ENCODE measurements around the gene CAMTA1.

Gene CAMTA1

GRCh38 chr1:6935911-6936690 lies 150.8 kb downstream of the CAMTA1 start:
- DNase-seq: no peak

DNA sequence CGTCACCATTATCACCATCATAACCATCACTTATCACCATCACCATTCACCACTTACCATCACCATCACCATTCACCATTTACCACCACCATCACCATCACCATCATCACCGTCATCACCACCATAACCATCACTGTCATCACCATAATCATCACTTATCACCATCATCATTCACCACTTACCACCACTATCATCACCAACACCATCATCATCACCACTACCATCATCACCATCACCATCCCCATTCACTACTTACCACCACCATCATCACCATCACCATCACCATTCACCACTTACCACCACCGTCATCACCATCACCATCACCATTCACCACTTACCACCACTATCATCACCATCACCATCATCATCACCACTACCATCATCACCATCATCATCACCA lies 151.8 kb downstream of the CAMTA1 start:
- DNase-seq: no peak

GRCh38 chr1:6939363-6939762 lies 154.1 kb downstream of the CAMTA1 start:
- no peak for DNase-seq

DNA sequence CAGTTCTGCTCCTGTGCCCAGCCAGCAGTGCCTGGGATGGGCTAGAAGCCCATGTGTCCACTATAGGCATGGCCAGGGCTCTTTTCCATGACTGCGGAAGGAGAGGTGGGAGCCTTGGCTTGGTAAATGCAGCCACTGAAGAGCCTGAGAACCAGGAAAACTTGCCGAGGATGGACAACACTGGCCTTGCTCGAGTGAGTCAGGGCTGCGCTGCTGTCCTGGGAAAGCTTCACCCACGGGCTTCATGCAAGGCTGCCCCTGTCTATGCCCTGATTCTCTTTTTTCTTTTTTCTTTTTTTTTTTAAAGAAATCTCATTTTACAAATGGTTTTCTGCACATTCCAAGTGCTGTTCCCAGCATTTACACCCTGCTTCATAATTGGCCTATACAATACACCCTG lies 156.5 kb downstream of the CAMTA1 start:
- no peak for DNase-seq

DNA sequence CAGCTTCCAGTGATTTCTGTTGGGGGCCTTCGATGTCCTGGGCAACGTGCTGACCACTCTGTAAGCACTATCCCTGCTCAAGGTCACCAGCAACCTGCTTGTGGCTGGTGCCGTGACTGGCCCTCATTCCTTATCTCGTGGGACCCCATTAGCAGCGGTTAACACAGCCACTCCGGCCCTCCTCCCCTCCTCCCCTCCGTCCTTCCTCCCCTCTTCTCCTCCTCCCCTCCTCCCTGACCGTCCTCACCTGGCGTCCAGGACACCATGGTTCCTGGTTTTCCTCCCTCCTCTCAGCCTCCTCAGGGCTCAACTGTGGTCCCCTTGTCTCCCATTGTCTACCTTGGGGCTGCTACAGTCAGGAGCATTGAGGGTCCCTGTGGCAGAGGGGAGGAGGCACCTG lies 157.7 kb downstream of the CAMTA1 start:
- DNase-seq: no peak

DNA sequence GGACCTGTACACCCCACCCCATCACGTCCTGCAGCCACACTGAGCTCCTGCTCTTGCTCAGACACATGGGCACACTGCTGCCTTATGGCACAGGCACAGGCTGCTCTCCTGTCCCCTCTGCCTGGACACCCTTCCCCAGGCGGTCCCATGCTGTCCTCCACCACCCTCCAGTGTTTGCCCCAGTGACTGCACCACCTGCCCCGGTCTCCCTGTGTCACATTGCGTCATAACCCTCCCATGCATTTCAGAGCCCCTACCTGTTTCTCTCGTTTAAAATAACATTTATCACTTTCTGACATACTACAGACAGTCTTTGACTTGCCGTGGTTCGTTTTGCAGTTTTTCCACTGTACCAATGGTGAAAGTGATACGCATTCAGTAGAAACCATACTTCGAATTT lies 159.2 kb downstream of the CAMTA1 start:
- no peak for DNase-seq

GRCh38 chr1:6947952-6948351 lies 162.7 kb downstream of the CAMTA1 start:
- no peak for DNase-seq

GRCh38 chr1:6948416-6948815 lies 163.2 kb downstream of the CAMTA1 start:
- DNase-seq: no peak

DNA sequence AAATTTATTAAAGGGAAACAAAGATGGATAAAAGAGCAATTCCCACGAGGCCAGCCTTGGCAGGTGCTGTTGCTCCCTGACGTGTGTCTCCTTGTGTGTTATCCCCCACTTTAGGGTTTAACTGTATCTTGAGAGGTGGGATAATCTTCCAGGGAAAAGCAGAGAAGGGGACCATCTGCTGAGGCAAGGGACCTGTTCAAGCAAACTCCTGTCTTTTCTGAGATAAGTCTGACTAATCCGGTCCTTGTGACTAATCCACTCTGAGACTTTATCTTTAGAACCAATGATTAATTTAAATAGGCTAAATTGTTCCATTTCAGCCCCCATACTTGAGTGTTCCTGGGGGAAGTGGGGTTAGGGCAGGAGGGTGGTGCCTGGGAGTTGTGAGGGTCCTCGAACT lies 163.6 kb downstream of the CAMTA1 start:
- DNase-seq: no peak

- no peak for DNase-seq
These were observed 164.9 kb downstream of the CAMTA1 start for GRCh38 chr1:6950001-6950765.

- DNase-seq: no peak
These were observed 166.3 kb downstream of the CAMTA1 start for GRCh38 chr1:6951536-6951935.

DNA sequence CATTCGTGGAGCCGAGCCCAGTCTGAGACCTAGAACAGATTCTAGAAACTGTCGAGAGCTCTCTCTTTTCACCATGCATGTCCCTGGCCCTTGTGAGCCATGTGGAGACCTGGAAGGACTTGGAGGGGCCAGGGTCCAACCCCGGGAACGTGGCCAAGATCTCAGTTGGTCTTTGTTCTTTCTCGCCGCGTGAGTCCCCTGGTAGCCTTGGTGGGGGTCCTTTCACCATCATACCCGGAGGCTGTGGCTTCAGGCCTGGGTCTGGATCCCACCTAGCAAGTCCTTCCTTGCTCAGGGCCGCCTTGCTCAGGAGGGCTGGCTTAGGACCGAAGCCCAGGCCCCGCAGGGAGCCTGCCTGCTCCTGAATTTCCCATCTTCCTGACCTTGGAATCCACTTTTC lies 168.0 kb downstream of the CAMTA1 start:
- DNase-seq: no peak

- DNase-seq: no peak
These were observed 168.7 kb downstream of the CAMTA1 start for GRCh38 chr1:6953907-6954364.

- no peak for DNase-seq
These were observed 169.3 kb downstream of the CAMTA1 start for GRCh38 chr1:6954591-6954990.

GRCh38 chr1:6955357-6956094 lies 170.3 kb downstream of the CAMTA1 start:
- DNase-seq: no peak

DNA sequence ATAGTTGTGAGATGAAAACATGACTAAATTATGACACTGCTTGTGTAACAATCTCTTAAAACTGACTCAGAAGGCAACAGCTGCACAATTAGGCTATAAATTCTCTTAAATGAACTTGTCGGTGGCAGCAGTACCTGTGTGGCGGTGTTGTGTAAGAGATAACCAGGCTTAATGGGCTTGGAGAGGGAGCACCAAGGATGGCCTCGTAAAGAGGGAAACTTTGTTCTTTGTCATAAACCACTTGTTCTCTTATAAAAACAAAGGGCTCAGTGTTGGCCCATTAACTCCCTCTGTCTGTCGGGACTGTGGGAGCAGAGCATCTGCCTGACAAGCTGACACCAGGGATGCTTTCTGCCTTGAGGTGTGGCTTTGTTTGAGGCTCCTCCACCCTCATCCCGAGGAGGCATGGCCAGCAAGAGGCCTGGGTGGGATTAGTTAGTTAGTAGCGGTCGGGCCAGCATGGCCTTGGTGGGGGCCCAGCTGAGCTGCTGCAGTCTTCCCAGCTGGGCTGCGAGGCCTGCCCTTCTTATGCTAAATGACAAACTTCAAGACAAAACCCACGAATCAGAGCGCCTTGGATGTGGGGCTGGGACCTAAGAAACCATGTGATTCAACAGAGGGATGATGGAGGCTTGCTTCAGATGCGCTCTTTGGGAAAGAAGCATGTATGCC lies 171.4 kb downstream of the CAMTA1 start:
- DNase-seq: no peak

DNA sequence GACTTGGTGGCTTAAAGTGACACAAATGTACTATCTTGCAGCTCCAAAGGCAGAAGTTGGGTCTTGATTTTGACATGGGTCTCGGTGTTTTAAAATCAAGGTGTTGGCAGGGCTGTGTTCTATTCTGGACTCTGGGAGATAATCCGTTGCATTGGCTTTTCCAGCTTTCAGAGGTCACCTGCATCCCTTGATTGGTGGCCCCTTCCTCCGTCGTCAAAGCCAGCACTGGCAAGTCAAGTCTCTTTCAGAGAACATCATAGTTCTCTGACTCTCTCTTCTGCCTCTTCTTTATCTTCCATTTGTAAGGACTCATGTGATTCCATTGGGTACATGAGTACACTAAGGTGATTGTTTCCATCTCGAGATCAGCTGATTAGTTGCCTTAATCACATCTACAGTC lies 172.1 kb downstream of the CAMTA1 start:
- no peak for DNase-seq

DNA sequence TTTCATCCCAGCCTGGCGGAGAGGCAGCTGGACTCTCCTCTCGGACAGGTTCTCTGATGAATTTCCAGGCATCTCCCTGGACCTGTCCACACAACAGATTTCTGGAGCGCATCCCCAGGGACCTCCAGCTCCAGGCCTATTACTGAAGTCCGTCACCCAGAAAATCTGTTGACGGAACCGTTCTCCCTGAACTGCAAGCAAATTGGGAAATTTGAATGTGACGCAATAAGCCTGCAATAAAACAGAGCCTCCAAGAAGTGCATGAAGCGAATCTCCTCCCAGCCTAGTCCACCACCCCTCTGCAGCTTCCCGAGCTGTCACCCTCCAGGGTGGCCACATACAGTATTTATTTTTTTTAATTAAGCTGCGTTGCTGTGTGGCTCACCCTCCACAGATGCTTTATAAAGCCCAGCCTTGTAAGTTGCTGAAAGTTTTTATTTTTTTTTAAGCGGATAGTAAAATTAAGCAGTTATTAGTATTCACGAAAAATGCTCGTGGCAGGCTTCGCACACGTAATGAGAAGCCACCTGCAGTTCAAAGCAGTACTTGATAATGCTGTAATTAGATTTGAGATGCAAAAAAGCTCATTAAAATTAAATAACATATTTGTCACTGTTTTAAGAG lies 173.3 kb downstream of the CAMTA1 start:
- no peak for DNase-seq

DNA sequence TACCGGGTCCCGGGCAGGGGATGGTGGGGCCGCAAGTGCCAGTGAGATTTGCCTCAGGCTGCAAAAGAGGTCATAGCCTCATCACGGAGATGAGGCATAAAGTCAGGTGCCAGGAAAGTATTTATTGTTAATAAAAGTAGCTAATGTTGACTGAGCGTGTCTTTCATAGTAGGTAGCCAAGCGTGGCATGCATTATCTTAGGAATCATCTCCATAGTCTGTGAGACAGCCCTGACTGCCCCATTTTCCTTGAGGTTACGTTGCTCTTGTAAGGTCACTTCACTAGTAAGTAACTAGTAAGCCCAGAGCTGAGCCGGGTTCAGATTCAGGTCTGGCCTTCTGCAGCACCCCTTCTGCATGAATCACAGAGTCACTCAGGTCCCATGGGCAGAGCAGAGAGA lies 174.2 kb downstream of the CAMTA1 start:
- no peak for DNase-seq

GRCh38 chr1:6960291-6960811 lies 175.1 kb downstream of the CAMTA1 start:
- DNase-seq: no peak

DNA sequence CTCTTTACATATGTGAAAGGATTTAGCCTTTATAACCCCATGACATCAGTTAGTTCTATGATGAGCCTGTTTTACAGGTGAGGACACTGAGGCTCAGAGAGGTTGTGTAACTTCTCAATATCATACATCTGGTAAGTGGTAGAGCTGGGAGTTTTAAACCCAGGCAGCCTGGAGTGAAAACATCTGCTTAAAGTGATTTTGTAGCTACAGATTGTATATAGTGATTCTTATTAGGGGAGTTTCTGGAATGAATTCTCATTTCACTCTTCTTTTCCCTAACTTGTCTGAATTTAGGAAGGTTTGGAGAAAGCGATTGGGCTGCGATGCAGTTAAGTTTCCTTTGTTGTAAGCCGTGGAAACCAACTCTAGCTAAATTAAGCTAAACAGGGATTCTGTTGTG lies 175.6 kb downstream of the CAMTA1 start:
- DNase-seq: no peak

DNA sequence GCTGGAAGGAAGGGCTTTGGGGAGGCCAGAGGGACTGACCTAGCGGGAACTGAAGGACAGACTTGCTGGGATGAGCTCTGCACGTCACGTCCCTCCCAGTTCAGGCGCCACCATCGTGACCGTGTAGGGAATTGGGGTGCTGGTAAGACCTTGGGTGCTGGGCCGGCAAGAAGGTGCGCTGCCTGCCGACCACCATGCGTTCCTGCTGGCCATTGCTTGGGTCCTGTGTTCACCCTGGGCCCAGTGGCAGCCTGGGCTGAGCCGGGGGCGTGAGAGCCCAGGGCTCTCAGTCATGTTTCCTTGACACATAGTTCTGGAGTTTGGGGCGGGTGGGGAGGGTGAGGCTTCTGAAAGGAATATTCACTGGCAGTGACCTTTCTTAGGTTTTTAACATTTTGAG lies 176.0 kb downstream of the CAMTA1 start:
- DNase-seq: no peak
